Stomach (tissue), 4 donors: ENCODE results near the gene GRIA1.

ENCODE experiments used
- EP300 ChIP-seq: sonication (generic); formaldehyde crosslinking; IDR thresholded peaks from one replicate; pipeline ENCODE4 v1.6.1; 2017; ENCODE audit warnings: antibody characterized with exemption
- POLR2A ChIP-seq, 4 donors: fragments of 450-650 bp; IDR thresholded peaks; one replicate each; pipeline ENCODE4 v1.6.1; 2016; ENCODE audit warnings: antibody characterized with exemption in 4 of 4, control low read depth in 2 of 4, mild to moderate bottlenecking in 1 of 4, moderate library complexity in 1 of 4
- POLR2AphosphoS5 ChIP-seq, 3 donors: sonication (generic); formaldehyde crosslinking; IDR thresholded peaks; one replicate each; pipeline ENCODE4 v1.6.1; 2016; ENCODE audit warnings: antibody characterized with exemption in 3 of 3
- TF ChIP-seq, protein P1 (sequence below), 7 experiments: fragments of 450-650 bp in 4 of 7; fragments of 200-600 bp in 3 of 7; sonication (generic) in 3 of 7; IDR thresholded peaks; one replicate each; pipeline ENCODE4 v1.5.1; 2016 to 2019; ENCODE audit warnings: antibody characterized with exemption in 7 of 7, control low read depth in 2 of 7, mild to moderate bottlenecking in 1 of 7

DNA sequence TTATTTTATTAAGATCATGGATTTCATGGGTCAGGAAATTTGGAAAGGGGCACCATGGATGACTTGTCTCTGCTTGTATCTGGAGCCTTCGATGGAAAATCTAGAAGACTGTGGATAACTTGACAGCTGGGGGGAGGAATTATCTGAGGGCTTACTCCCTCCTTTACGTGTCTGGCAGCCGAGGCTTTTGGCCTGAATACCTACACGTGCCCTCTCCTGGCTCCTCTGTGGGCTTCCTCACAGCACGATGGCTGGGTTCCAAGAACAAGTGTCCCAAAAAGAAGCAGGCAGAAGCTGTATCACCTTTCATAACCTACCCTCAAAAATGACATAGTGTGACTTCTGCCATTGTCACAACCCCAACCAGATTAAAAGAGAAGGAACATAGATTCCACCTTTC, 228.9 kb downstream of the GRIA1 start:
- TF ChIP-seq, protein P1, sequence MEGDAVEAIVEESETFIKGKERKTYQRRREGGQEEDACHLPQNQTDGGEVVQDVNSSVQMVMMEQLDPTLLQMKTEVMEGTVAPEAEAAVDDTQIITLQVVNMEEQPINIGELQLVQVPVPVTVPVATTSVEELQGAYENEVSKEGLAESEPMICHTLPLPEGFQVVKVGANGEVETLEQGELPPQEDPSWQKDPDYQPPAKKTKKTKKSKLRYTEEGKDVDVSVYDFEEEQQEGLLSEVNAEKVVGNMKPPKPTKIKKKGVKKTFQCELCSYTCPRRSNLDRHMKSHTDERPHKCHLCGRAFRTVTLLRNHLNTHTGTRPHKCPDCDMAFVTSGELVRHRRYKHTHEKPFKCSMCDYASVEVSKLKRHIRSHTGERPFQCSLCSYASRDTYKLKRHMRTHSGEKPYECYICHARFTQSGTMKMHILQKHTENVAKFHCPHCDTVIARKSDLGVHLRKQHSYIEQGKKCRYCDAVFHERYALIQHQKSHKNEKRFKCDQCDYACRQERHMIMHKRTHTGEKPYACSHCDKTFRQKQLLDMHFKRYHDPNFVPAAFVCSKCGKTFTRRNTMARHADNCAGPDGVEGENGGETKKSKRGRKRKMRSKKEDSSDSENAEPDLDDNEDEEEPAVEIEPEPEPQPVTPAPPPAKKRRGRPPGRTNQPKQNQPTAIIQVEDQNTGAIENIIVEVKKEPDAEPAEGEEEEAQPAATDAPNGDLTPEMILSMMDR (IDR thresholded peaks at IDR 0.05), result no peak
- TF ChIP-seq POLR2A (IDR thresholded peaks at IDR 0.05) (no peak), EP300 (no peak), POLR2AphosphoS5 (IDR thresholded peaks at IDR 0.05) (no peak)
